Measurements from ENCODE around the gene PLCD1.

DNA sequence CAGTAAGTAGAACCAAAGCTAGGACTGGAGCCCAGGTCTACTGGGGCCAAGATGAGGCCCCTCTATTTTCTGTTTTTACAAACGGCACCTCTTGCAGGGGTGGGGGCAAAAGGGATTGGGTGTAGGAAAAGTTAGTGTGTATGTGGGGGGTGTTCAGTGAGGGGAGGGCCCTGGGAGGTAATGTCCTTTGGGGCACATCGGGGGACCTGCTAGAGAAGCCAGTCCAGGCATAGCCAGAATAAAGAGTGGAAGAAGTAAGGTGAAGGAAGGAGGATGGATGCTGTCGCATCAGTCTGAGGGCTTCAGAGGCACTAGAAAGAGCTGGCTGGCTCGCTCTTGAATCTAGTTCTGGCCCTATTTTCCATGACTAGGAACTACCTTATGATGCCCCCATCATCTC lies 2.6 kb downstream of the PLCD1 start:
- TF ChIP-seq, protein P1, sequence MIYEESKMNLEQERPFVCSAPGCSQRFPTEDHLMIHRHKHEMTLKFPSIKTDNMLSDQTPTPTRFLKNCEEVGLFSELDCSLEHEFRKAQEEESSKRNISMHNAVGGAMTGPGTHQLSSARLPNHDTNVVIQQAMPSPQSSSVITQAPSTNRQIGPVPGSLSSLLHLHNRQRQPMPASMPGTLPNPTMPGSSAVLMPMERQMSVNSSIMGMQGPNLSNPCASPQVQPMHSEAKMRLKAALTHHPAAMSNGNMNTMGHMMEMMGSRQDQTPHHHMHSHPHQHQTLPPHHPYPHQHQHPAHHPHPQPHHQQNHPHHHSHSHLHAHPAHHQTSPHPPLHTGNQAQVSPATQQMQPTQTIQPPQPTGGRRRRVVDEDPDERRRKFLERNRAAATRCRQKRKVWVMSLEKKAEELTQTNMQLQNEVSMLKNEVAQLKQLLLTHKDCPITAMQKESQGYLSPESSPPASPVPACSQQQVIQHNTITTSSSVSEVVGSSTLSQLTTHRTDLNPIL (CRISPR knock-in tag; IDR thresholded peaks at IDR 0.05; ENCODE audit: low read depth) = no peak
- TF ChIP-seq, protein P2, sequence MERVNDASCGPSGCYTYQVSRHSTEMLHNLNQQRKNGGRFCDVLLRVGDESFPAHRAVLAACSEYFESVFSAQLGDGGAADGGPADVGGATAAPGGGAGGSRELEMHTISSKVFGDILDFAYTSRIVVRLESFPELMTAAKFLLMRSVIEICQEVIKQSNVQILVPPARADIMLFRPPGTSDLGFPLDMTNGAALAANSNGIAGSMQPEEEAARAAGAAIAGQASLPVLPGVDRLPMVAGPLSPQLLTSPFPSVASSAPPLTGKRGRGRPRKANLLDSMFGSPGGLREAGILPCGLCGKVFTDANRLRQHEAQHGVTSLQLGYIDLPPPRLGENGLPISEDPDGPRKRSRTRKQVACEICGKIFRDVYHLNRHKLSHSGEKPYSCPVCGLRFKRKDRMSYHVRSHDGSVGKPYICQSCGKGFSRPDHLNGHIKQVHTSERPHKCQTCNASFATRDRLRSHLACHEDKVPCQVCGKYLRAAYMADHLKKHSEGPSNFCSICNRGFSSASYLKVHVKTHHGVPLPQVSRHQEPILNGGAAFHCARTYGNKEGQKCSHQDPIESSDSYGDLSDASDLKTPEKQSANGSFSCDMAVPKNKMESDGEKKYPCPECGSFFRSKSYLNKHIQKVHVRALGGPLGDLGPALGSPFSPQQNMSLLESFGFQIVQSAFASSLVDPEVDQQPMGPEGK (CRISPR knock-in tag; IDR thresholded peaks at IDR 0.05; ENCODE audit: borderline replicate concordance) = no peak
- TF ChIP-seq ISL1 (CRISPR knock-in tag; IDR thresholded peaks at IDR 0.05) = no peak
- TF ChIP-seq TOX (CRISPR knock-in tag; IDR thresholded peaks at IDR 0.05; ENCODE audit: borderline replicate concordance) = no peak

All from SK-N-SH treated with all-trans-retinoic acid at 6 μM for 48 hours (cell line).